Activated naive CD8-positive, alpha-beta T cell treated with anti-CD3 and anti-CD28 coated beads for 36 hours (primary cell): ENCODE results near the gene SHANK2. TPM values are rescaled to one million over a fixed set of nuclear protein-coding genes. Genes with fewer than 3 reads are reported as not detected.
"Not testable (repeated sequence)": the region's sequence is repeated elsewhere in the genome, so short reads cannot be mapped to it uniquely, and the experiment has no call there.

Experiments used
- DNase-seq: peaks from one replicate; pipeline ENCODE4 v3.0.0; 2021
- H3K27ac Mint-ChIP-seq: one replicate; pipeline ENCODE4 v1.8.0; 2022; ENCODE audit warnings: mild to moderate bottlenecking, moderate library complexity, mixed read lengths
- H3K27me3 Mint-ChIP-seq: one replicate; pipeline ENCODE4 v1.8.0; 2022; ENCODE audit warnings: mild to moderate bottlenecking, mixed read lengths
- H3K36me3 Mint-ChIP-seq: one replicate; pipeline ENCODE4 v1.8.0; 2021; ENCODE audit warnings: mild to moderate bottlenecking, mixed read lengths
- H3K4me1 Mint-ChIP-seq: one replicate; pipeline ENCODE4 v1.8.0; 2021; ENCODE audit warnings: mixed read lengths
- H3K4me3 Mint-ChIP-seq: one replicate; pipeline ENCODE4 v1.8.0; 2022; ENCODE audit warnings: mild to moderate bottlenecking, moderate library complexity, mixed read lengths
- H3K9me3 Mint-ChIP-seq: one replicate; pipeline ENCODE4 v1.8.0; 2022; ENCODE audit warnings: mixed read lengths
- total RNA-seq, 2 experiments: library from RNA; stranded (reverse); gene quantifications; one replicate each; pipeline ENCODE4 v1.2.3, GENCODE V29; 2021

The SHANK2 gene
- total RNA-seq, 2 experiments from 2014 or later = not detected

DNA sequence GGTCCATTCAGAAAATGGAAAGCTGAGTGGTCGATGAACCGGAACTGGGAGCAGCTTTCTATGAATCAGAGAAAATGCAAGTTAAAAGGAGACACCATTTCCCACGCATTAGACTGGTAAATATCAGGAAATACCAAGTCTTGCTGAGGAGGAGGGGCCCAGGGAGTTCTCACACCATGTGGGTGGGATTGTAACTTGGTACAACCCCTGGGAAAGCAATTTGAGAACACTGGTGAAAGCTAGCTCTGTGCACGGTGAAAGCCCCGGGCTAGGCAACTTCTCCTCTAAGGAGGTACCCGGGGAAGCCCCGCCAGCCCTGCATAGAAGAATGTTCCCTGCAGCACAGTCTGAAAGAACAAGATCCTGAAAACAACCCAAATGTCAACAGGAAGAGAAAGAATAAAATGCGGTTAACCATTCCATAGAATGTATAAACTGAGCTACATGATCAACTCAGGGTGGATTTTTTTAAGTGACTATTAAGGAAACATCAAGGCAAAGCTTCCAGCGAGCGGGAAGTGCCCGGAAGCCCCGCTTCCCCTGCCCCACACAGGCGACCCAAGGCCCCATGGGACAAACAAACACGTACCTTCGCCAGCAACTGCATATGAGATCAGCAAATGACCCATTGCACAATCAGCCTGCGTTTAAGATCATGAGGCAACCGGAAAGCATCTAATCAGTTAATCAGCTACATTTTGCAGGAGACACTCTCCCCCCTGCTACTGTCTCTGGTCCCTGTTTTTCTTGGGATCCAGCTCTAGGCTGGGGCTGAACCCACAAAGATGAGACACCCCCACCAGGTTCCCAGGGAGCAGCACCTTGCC lies 11.3 kb downstream of the SHANK2 start:
- Mint-ChIP-seq H3K4me1 (peaks cover 7% of the 10 kb centered on the region), H3K4me3 (no peak overlapping the region), H3K27ac (no peak overlapping the region), H3K27me3 (peaks cover 15% of the 10 kb centered on the region), H3K9me3 (no peaks in the 10 kb centered on the region), H3K36me3 (no peaks in the 10 kb centered on the region)
- no peak for DNase-seq

DNA sequence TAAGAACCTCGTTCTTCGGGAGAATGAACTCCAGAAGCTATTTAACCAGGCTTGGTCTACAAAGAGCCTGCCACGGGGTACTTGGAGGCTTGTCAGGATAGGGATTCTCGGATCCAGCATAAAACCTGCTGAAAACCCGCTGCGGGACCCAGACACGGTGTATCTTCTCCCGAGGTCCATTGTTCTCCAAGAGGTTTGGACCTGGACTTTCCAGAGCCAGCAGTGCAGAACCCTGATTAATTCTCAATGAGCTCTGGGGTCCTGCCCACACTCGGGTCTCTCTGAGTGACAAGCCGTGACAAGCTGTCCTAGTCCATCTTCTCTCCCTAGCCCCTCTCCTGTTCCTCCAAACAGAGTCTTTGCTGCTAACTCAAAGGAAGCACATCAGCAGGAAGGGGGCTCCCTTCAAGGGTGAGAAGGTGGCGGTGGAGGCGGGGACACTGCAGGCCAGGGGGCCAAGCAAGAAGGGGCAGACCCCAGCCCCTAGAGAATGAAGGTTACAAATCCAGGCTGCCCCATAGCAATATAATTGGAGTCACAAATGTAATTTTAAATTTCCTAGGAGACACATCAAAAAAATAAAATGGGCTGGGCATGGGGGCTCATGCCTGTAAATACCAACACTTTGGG lies 12.2 kb downstream of the SHANK2 start:
- Mint-ChIP-seq H3K27me3 (peaks cover 15% of the 10 kb centered on the region), H3K27ac (no peak overlapping the region), H3K4me3 (no peak overlapping the region), H3K36me3 (no peaks in the 10 kb centered on the region), H3K4me1 (peaks cover 7% of the 10 kb centered on the region), H3K9me3 (no peaks in the 10 kb centered on the region)
- DNase-seq = no peak

DNA sequence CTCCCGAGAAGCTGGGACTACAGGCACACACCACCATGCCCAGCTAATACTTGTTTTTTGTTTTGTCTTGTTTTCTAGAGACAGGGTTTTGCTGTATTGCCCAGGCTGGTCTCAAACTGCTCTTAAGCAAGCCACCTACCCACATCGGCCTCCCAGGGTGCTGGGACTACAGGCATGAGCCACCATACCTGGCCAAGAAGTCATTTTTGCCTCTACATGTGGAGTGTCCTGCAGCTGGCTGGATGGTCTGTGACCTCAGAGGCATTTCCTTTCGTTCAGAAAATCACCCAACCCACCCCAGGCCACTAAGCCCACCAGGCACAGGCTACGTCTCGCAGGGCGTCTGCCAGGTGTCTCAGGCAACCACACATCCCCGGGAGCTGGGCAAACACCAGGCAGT lies 12.8 kb downstream of the SHANK2 start:
- peaks cover 7% of the 10 kb centered on the region for H3K4me1 Mint-ChIP-seq
- no peaks in the 10 kb centered on the region for H3K9me3 Mint-ChIP-seq
- no peak for DNase-seq
- H3K4me3 Mint-ChIP-seq = no peak overlapping the region
- no peak overlapping the region for H3K27ac Mint-ChIP-seq
- H3K36me3 Mint-ChIP-seq = no peaks in the 10 kb centered on the region
- peaks cover 19% of the 10 kb centered on the region for H3K27me3 Mint-ChIP-seq

DNA sequence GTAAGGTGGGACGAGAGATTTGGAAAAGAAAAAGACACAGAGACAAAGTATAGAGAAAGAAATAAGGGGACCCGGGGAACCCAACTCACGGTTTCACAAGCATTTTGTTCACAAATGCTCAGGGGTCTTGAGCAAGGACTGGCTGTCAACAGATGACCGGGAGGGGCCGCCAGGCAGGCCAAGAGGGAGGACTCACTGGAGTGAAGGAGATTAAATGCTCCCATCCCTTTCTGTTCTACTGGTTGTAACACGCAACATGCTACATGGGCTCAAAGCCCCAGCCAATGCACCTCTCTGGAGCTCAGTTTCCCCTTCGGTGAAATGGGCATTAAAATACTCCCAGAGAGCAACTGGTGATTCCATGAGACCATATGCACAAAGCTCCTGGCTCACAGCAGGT lies 13.4 kb downstream of the SHANK2 start:
- no peak for DNase-seq
- peaks cover 7% of the 10 kb centered on the region for H3K4me1 Mint-ChIP-seq
- H3K36me3 Mint-ChIP-seq = no peaks in the 10 kb centered on the region
- H3K27ac Mint-ChIP-seq = no peak overlapping the region
- peaks cover 20% of the 10 kb centered on the region for H3K27me3 Mint-ChIP-seq
- H3K9me3 Mint-ChIP-seq = no peaks in the 10 kb centered on the region
- no peak overlapping the region for H3K4me3 Mint-ChIP-seq

DNA sequence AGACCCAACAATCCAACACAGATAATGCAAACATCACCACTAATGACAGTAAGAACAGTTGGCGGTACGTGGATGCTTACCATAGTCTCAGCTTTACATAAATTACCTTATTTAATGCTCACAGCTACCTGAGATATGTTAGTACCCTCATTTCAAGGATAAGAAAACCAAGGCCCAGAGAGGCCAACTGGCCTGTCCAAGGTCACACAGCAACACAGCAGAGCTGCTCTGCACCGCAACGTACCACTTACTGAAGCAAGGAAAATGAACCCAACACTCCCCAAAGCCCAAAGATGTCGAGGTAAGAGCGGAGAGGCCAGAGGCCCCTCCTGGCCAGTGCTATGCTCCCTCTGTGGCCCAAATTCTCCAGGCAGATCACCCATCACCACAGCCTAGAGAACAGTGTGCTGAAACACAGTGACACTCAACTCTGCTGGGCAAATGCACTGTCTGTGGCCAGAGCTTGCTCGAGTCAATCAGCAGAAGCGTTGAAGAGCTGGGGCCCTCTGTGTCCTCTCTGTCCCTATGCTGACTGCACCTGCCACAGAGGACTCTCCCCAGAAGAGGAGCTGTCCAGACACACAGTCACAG lies 14.0 kb downstream of the SHANK2 start:
- Mint-ChIP-seq H3K27ac (no peak overlapping the region), H3K4me1 (peaks cover 7% of the 10 kb centered on the region), H3K9me3 (no peaks in the 10 kb centered on the region), H3K27me3 (peaks cover 20% of the 10 kb centered on the region), H3K4me3 (no peak overlapping the region), H3K36me3 (no peaks in the 10 kb centered on the region)
- DNase-seq = no peak

DNA sequence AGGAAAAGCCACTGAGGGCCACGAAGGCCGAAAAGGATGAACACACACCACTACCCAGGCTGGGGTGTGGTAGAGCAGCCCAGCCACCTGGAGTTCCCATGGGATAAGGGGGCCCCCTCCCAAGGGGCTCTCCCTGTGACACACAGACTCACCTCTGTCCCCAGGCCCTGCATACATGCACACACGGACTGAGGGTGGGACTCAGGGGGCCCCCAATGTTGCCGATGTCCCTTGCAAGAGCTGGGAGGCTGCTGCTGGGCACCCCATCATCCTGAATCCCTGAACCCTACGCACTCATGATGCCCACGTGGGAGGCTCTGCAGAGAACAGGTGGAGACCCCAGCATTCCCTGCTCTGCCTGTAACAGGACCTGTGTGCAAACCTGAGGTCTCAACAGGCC lies 14.5 kb downstream of the SHANK2 start:
- peaks cover 19% of the 10 kb centered on the region for H3K27me3 Mint-ChIP-seq
- H3K9me3 Mint-ChIP-seq = no peaks in the 10 kb centered on the region
- DNase-seq = no peak
- no peak overlapping the region for H3K4me3 Mint-ChIP-seq
- H3K36me3 Mint-ChIP-seq = no peaks in the 10 kb centered on the region
- no peak overlapping the region for H3K27ac Mint-ChIP-seq
- H3K4me1 Mint-ChIP-seq = peaks cover 7% of the 10 kb centered on the region

DNA sequence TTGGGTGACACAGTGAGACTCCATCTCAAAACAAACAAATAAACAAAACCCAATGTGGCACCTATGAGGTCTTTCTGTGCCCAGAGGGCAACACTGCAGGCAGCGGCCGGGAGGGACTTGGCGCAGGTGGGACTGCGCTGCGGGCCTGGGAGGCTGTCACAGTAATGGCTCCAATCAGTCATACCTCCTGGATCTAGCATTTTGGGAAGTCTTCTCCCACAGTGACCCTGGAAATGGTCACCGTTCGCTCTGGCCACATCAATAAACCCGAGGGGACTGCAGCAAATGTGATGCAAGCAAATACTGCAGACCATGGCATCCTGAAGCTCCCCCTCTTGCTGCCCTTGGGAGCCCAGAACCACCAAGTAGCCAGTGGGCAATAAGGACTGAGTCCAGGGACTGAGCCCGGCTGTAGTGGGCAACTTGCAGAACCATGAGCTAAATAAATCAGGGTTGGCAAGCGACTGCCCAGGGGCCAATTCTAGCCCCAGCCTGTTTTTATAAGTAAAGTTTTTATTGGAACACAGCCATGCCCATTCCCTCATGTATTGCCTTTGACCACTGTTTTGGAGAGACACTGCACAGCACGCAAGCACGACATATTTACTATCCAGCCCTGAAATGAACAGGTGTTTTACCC lies 15.4 kb downstream of the SHANK2 start:
- Mint-ChIP-seq H3K27ac (no peak overlapping the region), H3K4me3 (no peak overlapping the region), H3K36me3 (no peaks in the 10 kb centered on the region), H3K27me3 (peaks cover 12% of the 10 kb centered on the region), H3K4me1 (peaks cover 7% of the 10 kb centered on the region), H3K9me3 (no peaks in the 10 kb centered on the region)
- no peak for DNase-seq

DNA sequence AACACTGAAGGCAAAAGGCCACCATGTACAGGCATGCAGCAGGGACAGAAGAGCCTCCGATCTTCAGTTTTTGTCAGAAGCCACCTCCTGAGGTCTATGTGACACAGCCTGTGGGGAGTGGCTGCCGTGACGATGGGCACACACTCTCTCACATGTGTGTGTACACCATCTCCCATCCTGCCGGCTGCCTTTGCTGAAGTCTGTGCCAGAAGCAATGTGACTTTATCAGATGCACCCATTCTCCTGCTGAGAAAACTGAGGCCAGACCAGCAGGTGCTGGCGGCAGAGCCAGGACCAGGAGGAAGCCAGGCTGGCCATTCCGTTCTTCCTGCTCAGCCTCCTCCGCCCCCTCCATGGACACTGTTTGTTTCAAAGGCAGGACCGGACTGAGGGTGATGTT lies 16.7 kb downstream of the SHANK2 start:
- H3K4me1 Mint-ChIP-seq = peaks cover 2% of the 10 kb centered on the region
- no peak overlapping the region for H3K4me3 Mint-ChIP-seq
- no peak for DNase-seq
- H3K27ac Mint-ChIP-seq = no peak overlapping the region
- peaks cover 12% of the 10 kb centered on the region for H3K27me3 Mint-ChIP-seq
- no peaks in the 10 kb centered on the region for H3K9me3 Mint-ChIP-seq
- H3K36me3 Mint-ChIP-seq = no peaks in the 10 kb centered on the region

DNA sequence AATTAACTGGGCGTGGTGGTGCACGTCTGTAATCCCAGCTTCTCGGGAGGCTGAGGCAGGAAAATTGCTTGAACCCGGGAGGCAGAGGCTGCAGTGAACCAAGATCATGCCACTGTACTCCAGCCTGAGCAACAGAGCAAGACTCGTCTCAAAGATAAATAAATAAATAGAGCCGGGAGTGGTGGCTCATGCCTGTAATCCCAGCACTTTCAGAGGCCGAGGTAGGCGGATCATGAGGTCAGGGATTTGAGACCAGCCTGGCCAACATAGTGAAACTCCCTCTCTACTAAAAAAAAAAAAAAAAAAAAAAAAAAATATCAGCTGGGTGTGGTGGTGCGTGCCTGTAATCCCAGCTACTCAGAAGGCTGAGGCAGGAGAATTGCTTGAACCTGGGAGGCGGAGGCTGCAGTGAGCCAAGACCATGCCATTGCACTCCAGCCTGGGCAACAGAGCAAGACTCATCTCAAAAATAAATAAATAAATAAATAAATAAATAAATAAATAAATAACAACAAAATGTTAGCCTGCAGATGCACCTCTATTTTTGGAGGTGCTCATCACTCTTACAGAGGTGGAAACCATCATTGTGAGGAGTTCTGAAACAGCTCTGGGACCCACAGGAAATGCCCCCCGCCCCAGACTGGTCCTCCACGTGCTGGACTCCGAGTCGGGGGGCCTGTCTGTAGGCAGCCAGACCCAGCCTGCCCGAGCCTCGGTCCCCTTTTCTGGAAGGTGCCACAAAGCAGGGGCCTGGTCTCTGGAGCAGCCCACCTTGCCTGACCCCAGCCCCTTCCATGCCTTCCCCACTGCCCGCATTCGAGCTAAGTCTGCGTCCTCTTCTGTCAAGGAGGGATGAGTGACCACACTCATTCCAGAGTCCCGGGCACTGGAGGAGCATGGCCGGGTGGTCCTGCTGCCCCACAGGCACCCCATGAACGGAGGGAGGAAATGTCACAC lies 18.2 kb downstream of the SHANK2 start:
- not testable (repeated sequence) for H3K36me3 Mint-ChIP-seq
- peaks cover 13% of the 10 kb centered on the region for H3K27me3 Mint-ChIP-seq

DNA sequence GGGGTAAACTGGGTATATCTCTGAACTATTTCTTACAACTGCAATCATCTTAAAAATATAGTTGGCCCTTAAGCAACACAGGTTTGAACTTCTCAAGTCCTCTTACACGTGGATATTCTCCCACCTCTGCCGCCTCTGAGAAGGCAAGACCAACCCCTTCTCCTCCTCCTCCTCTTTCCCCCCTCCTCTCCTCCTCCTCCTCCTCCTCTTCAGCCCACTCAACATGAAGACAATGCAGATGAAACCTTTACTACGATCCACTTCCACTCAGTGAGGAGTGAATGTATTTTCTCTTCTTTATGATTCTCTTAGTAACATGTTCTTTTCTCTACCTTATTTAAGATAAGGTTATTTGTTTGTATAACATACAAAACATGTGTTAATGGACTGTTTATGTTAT lies 20.0 kb downstream of the SHANK2 start:
- Mint-ChIP-seq H3K27ac (no peak overlapping the region), H3K4me1 (no peaks in the 10 kb centered on the region), H3K9me3 (peaks cover 11% of the 10 kb centered on the region), H3K27me3 (peaks cover 16% of the 10 kb centered on the region), H3K36me3 (no peaks in the 10 kb centered on the region), H3K4me3 (no peak overlapping the region)
- DNase-seq = no peak

More for the DNA sequence above, 18.2 kb downstream of the SHANK2 start:
- not testable (repeated sequence) for DNase-seq, H3K4me1 Mint-ChIP-seq, H3K9me3 Mint-ChIP-seq, H3K27ac Mint-ChIP-seq, H3K4me3 Mint-ChIP-seq

DNA sequence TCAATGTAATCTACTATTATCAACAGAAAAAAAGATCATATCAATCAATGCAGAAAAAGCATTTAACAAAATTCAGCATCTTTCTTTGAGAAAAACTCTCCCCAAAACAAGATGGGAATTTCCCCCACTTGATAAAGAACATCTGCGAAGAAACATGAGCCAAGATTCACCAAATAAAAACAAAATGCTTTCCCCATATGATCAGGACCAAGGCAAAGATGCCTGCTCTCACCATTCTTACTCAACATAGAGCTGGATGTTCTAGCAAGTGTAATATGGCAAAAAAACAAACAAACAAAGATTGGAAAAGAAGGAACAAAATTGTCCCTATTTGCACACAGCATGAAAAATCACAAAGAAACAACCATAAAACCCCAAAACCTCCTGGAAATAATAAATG lies 23.4 kb downstream of the SHANK2 start:
- Mint-ChIP-seq H3K4me3 (no peak overlapping the region), H3K27me3 (peaks cover 14% of the 10 kb centered on the region), H3K36me3 (no peaks in the 10 kb centered on the region), H3K9me3 (peaks cover 26% of the 10 kb centered on the region), H3K4me1 (no peaks in the 10 kb centered on the region), H3K27ac (no peak overlapping the region)
- DNase-seq = no peak

DNA sequence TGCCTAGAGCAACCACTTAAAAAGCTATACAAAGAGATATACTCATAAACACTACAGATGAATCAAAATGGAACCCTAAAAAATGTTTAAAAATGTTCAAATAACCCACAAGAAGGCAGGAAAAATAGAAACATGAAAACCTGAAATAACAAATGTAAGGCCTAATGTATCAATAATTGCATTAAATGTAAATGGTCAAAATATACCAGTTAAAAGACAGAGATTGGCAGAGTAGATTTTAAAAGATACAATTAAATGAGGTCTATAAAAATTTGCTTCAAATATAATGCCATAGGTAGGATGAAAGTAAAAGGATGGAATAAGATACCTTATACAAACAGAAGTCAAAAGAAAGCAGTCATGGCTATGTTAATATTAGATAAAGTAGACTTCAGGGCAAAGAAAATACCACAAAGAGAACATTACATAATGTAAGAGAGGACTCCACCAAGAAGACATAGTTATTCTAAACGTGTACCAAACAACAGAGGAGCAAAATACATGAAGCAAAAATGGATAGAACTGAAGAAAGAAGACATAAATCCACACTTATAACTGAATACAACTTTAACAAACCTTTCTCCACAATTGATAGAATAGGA lies 25.2 kb downstream of the SHANK2 start:
- Mint-ChIP-seq H3K4me3 (no peak overlapping the region), H3K4me1 (no peaks in the 10 kb centered on the region), H3K27ac (no peak overlapping the region), H3K27me3 (peaks cover 14% of the 10 kb centered on the region), H3K36me3 (no peaks in the 10 kb centered on the region), H3K9me3 (peaks cover 26% of the 10 kb centered on the region)
- no peak for DNase-seq

DNA sequence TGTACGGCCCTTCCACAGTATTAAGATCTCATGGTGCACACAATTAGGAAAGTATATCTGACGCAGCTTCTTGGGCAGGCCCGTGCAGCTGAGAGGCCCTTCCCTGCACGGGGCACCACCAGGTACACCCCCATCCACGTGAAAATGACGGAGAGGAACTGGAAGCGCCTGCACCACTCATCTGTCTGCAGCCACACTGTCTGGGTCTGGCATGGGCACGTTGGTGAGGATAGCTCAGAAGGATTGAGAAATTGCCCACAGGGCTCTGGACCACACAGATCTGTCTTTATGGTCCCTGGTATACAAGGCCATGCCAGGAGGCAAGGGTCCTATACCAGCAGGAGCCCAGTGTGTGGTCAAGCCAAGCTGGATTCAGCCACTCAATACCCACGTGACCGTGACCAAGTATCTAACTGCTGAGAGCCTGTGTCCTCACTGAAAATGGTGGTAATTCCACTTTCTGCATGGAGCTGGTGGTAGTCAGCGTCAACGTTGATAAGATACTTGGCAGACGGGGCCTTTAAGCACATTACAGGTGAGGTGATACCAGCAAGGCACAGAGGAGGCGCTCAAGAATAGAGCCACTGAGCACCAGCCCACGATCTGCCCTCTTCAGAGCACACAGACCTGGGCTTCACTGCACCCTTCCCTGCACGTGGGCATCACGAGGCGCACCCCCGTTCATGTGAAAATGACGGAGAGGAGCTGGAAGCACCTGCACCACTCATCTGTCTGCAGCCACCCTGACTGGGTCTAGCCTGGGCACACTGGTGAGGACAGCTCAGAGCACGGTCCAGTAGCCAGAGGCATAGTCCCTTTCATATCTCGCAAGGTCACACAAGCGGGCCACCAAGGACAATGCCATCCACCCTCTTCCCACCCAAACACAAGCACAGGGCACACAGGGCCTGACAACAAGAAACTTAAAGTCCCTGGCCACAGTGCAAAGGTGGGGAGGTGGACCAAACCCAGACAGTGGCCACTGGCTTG lies 28.4 kb downstream of the SHANK2 start:
- no peaks in the 10 kb centered on the region for H3K4me1 Mint-ChIP-seq
- DNase-seq = no peak
- no peak overlapping the region for H3K27ac Mint-ChIP-seq
- no peak overlapping the region for H3K4me3 Mint-ChIP-seq
- H3K9me3 Mint-ChIP-seq = peaks cover 24% of the 10 kb centered on the region
- H3K27me3 Mint-ChIP-seq = peaks cover 10% of the 10 kb centered on the region
- no peaks in the 10 kb centered on the region for H3K36me3 Mint-ChIP-seq
